Measurements from ENCODE around the gene TMEM179. TPM values are rescaled to one million over a fixed set of nuclear protein-coding genes. Genes with fewer than 3 reads are reported as not detected.

Gene TMEM179
- total RNA-seq, 2 donors from 2014 or later: 0.52 to 2.2 TPM

DNA sequence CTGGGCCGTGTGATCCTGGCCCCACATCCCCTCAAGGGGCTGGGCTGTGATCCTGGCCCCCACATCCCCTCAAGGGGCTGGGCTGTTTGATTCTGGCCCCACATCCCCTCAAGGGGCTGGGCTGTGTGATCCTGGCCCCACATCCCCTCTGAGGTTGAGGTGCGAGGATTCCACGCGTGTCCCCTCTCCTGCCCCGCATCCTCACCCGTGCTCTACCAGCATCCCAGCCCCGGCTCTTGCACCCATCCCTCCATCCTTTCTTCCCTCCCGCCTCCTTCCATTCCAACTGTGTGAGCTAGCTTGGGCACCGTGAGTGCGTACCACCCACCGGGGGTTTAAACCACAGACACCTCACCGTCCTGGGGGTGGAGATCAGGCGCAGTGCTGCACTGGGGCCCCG lies 31.1 kb upstream of the TMEM179 start:
- no peaks in the 10 kb centered on the region for H3K36me3 ChIP-seq
- H3K9me3 ChIP-seq: no peaks in the 10 kb centered on the region
- no peak for DNase-seq (ENCODE audit: low spot score)
- no peak overlapping the region for H3K4me3 ChIP-seq
- H3K4me1 ChIP-seq: peaks cover 0 to 6% of the 10 kb centered on the region in 2 donors
- TF ChIP-seq, protein P1, sequence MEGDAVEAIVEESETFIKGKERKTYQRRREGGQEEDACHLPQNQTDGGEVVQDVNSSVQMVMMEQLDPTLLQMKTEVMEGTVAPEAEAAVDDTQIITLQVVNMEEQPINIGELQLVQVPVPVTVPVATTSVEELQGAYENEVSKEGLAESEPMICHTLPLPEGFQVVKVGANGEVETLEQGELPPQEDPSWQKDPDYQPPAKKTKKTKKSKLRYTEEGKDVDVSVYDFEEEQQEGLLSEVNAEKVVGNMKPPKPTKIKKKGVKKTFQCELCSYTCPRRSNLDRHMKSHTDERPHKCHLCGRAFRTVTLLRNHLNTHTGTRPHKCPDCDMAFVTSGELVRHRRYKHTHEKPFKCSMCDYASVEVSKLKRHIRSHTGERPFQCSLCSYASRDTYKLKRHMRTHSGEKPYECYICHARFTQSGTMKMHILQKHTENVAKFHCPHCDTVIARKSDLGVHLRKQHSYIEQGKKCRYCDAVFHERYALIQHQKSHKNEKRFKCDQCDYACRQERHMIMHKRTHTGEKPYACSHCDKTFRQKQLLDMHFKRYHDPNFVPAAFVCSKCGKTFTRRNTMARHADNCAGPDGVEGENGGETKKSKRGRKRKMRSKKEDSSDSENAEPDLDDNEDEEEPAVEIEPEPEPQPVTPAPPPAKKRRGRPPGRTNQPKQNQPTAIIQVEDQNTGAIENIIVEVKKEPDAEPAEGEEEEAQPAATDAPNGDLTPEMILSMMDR (IDR thresholded peaks at IDR 0.05): no peak
- no peaks in the 10 kb centered on the region for H3K27me3 ChIP-seq
- no peak overlapping the region for H3K27ac ChIP-seq

DNA sequence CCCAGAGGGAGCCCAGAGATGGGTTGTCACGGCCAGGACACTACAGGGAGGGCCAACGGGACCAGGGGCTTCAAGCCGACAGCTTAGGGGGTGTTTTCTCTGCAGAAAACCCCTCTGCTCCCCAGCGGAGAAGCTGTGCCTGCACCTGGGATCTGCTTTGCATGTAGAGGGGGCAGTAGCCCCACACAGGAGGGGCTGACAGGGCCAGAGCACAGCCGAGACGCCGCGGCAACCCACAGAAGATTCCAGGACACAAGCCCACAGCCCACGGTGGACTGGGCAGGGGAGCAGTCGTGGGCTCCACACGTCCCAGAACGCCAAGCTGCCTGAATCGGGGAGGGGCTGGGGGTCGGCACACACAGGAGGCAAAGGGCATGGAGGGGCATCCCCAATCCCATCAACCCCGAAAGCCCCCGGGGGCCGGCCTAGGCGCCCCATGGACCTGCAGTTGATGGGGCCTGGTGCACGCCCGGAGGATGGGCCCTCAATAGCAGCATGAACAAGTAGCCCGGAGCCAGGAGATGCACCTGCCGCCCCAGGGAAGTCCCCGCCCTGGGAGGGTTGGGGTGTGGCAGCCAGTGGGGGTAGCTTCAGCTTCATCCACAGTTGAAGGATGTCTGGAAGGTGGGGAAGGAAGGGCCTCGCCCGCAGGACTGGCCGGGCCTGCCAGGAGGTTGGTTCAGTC lies 30.5 kb upstream of the TMEM179 start:
- Histone ChIP-seq H3K36me3 (no peaks in the 10 kb centered on the region), H3K27ac (no peak overlapping the region), H3K4me3 (no peak overlapping the region), H3K27me3 (no peaks in the 10 kb centered on the region), H3K9me3 (no peaks in the 10 kb centered on the region), H3K4me1 (peaks cover 0 to 4% of the 10 kb centered on the region in 2 donors)
- TF ChIP-seq, protein P1 (IDR thresholded peaks at IDR 0.05): no peak
- no peak for DNase-seq (ENCODE audit: low spot score)

DNA sequence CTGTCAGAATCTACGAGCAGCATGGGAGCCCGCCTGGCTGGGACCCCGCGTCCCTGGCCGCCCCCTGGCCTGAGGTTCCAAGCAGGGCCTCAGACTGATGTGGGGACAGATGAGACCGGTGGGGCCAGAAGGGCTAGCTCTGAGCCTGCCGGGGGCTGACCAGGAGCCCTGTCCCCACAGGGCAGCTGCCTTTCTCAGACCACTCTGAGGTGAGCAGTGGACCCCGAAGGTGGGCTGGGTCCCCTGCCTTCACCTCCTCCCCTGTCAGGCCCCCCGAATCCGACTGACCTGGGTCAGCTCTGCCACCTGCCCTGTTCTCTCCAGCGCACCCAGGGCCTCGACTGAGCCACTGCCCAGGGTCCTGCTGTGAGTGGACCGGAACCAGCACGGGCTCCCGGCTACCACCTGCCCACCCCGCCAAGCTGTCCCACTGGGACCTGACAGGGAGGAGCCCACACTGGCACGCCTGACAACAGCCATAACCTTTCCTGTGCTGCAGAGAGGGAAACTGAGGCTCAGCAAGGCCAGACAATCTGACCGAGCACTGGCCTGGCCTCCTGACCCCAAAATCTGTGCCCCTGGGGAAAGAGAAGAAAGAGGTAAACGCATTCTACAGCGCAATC lies 29.7 kb upstream of the TMEM179 start:
- H3K9me3 ChIP-seq: peaks cover 0 to 6% of the 10 kb centered on the region in 2 donors
- H3K36me3 ChIP-seq: no peaks in the 10 kb centered on the region
- H3K27me3 ChIP-seq: no peaks in the 10 kb centered on the region
- no peak overlapping the region for H3K27ac ChIP-seq
- no peak for DNase-seq (ENCODE audit: low spot score)
- H3K4me3 ChIP-seq: no peak overlapping the region
- no peaks in the 10 kb centered on the region for H3K4me1 ChIP-seq
- TF ChIP-seq, protein P1 (IDR thresholded peaks at IDR 0.05): no peak

DNA sequence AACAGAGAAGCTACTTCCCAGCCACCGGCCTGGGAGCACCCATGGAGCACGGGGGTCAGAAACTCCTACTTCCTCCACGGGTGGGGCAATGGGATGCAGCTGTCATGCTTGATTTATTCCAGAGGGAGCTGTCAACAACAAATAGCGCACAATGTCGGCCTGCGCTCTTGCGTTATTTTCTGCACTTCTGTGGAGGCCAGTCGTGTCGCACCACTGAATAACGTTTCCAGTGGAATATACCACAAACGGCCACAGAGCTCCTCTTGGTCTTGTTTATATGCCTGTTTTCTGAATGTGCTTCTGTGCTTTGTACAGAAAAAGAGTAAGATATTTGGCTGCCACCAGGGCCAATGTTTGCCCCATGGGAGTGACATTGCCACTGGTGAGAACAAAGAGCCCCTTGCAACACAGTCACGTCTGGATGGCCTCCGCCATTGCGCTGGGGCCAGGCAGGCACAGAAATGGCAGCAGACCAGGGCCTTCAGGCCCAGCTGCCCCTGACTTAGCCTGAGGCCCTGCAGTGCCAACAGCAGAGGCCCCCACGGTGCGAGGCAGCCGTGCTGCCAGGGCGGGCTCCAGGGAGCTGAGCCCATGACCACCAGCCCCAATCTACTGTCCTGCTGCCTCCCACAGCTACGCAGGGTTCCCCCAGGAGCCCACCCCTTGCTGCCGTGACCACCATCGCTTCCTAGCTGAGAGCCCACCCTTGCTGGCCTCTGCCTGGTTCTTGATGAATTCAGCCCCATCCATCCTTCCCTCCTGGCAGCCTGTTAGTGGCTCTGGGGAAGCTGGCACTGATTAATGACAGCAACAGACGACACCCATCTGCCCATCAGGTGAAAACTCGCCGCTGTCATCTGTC lies 28.9 kb upstream of the TMEM179 start:
- Histone ChIP-seq H3K27me3 (no peaks in the 10 kb centered on the region), H3K4me1 (no peaks in the 10 kb centered on the region), H3K36me3 (no peaks in the 10 kb centered on the region), H3K27ac (no peak overlapping the region), H3K4me3 (no peak overlapping the region), H3K9me3 (peaks cover 0 to 13% of the 10 kb centered on the region in 2 donors)
- no peak for DNase-seq (ENCODE audit: low spot score)
- TF ChIP-seq, protein P1 (IDR thresholded peaks at IDR 0.05): no peak

DNA sequence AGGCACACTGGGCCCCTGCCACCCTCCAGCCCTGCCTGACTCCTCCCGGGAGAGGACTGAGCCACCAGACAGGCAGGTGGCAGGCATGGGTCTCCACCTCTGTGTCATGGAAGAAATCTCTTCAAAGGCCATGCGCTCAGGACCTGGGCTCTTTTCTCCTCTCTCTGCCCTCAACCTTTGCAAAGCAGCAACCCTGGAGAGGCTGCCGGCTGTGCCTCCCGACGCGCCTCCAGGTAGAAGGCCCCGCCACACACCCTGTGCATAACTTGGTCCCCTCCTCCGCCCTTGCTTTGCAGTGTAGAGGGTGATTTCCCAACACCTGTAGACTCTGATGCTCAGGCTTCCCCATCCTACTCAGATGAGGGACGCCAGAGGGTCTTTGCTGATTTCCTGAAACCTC lies 28.2 kb upstream of the TMEM179 start:
- no peak for DNase-seq (ENCODE audit: low spot score)
- Histone ChIP-seq H3K36me3 (no peaks in the 10 kb centered on the region), H3K27ac (no peak overlapping the region), H3K27me3 (no peaks in the 10 kb centered on the region), H3K4me3 (no peak overlapping the region), H3K4me1 (no peaks in the 10 kb centered on the region), H3K9me3 (peaks cover 0 to 13% of the 10 kb centered on the region in 2 donors)
- TF ChIP-seq, protein P1 (IDR thresholded peaks at IDR 0.05): no peak
